Left ventricle myocardium inferior (tissue), 1 donor: ENCODE results near the gene RAB1A. TPM values are rescaled to one million over a fixed set of nuclear protein-coding genes. Genes with fewer than 3 reads are reported as not detected.
"Not testable (repeated sequence)": the region's sequence is repeated elsewhere in the genome, so short reads cannot be mapped to it uniquely, and the experiment has no call there.

ENCODE experiments used
- DNase-seq: peaks from one replicate; pipeline ENCODE4 v3.0.0-alpha.2; 2020
- H3K27ac ChIP-seq: fragments of 200-600 bp; replicated peaks from 2 replicates; pipeline ENCODE4 v1.8.0; 2021
- H3K27me3 ChIP-seq: fragments of 200-600 bp; 2 replicates; pipeline ENCODE4 v1.8.0; 2021; ENCODE audit warnings: low read depth
- H3K36me3 ChIP-seq: fragments of 200-600 bp; 2 replicates; pipeline ENCODE4 v1.8.0; 2021
- H3K4me1 ChIP-seq: fragments of 200-600 bp; 2 replicates; pipeline ENCODE4 v1.8.0; 2021
- H3K4me3 ChIP-seq: fragments of 200-600 bp; 2 replicates; pipeline ENCODE4 v1.8.0; 2021; ENCODE audit warnings: mild to moderate bottlenecking, moderate library complexity
- H3K9me3 ChIP-seq: fragments of 200-600 bp; replicated peaks from 2 replicates; pipeline ENCODE4 v1.8.0; 2021
- CTCF ChIP-seq: fragments of 200-600 bp; IDR thresholded peaks from 2 replicates; pipeline ENCODE4 v1.8.0; 2021; ENCODE audit warnings: antibody characterized with exemption, mild to moderate bottlenecking, borderline replicate concordance
- intact Hi-C: fragments of 100-400 bp; cut with micrococcal nuclease; formaldehyde crosslinking; loops from one replicate; pipeline ENCODE4 v1.11.0; 2022
- long read RNA-seq: library from polyadenylated mRNA; unstranded; transcript quantifications from one replicate; pipeline ENCODE4 v2.0.0, GENCODE V29; 2021
- total RNA-seq: library from RNA; stranded (reverse); fragmentation: NEBNext Ultra II Directional; extraction: Animal tissue kit (Norgen Biotek cat#: 25700); gene quantifications from one replicate; pipeline ENCODE4 v1.2.1, GENCODE V29; 2021
- donor health status: DM: no; HTN: yes; CAD: no; lungs with severe emphysema.

Gene RAB1A
- 115 TPM for total RNA-seq
- long read RNA-seq, transcript RAB1A-203 (6 exons, 2,447 nt), result major isoform, 103 of 115 reads
- long read RNA-seq, partial matches to known transcripts, result 1 of 115 reads
- long read RNA-seq, other reads (novel, unspliced or antisense), result 11 of 115 reads

- Histone ChIP-seq H3K27me3 (no peaks in the 10 kb centered on the region), H3K4me1 (peaks cover 61% of the 10 kb centered on the region), H3K27ac (peak within 1 kb of the TSS; percentile 97), H3K9me3 (no peaks in the 10 kb centered on the region), H3K36me3 (no peaks in the 10 kb centered on the region), H3K4me3 (peak within 1 kb of the TSS; percentile 93)
- TF ChIP-seq CTCF, result peak; percentile 61
- DNase-seq, result peak; percentile 100
- intact Hi-C loops, result loop anchor here (5.0 kb wide), 1 partner anchor 58 kb away; no protein-coding TSS in a partner anchor
Measured at GRCh38 chr2:65129826-65130663, at the start of gene RAB1A. Gene RAB1A (minus strand): TSS chr2:65130106. CDS start chr2:65129915, 191 bp downstream.

- Histone ChIP-seq H3K36me3 (no peaks in the 10 kb centered on the region), H3K9me3 (no peaks in the 10 kb centered on the region), H3K4me3 (no peak overlapping the region), H3K4me1 (no peaks in the 10 kb centered on the region), H3K27me3 (peaks cover 6% of the 10 kb centered on the region), H3K27ac (no peak overlapping the region)
- intact Hi-C loops, result loop anchor here (10.0 kb wide), 1 partner anchor 253 kb away; no protein-coding TSS in a partner anchor
- no peak for TF ChIP-seq CTCF
- no peak for DNase-seq
Measured at GRCh38 chr2:65177751-65178442, 48.0 kb upstream of the RAB1A start.

- Histone ChIP-seq H3K27me3 (peaks cover 6% of the 10 kb centered on the region), H3K4me1 (no peaks in the 10 kb centered on the region), H3K27ac (no peak overlapping the region), H3K4me3 (no peak overlapping the region), H3K36me3 (no peaks in the 10 kb centered on the region), H3K9me3 (no peaks in the 10 kb centered on the region)
- no peak for DNase-seq
- intact Hi-C loops, result loop anchor here (10.0 kb wide), 1 partner anchor 251 kb away; no protein-coding TSS in a partner anchor
- no peak for TF ChIP-seq CTCF
Measured at GRCh38 chr2:65175894-65176530, 46.1 kb upstream of the RAB1A start.

GRCh38 chr2:65174031-65174430 lies 44.1 kb upstream of the RAB1A start:
- not testable (repeated sequence) for H3K27me3 ChIP-seq, H3K4me3 ChIP-seq, H3K4me1 ChIP-seq, H3K27ac ChIP-seq, H3K36me3 ChIP-seq, DNase-seq, H3K9me3 ChIP-seq
- intact Hi-C loops, result loop anchor here (10.0 kb wide), 1 partner anchor 249 kb away; no protein-coding TSS in a partner anchor

GRCh38 chr2:65172994-65173790 lies 43.3 kb upstream of the RAB1A start:
- TF ChIP-seq CTCF, result no peak
- Histone ChIP-seq H3K4me1 (no peaks in the 10 kb centered on the region), H3K27ac (no peak overlapping the region), H3K27me3 (peaks cover 6% of the 10 kb centered on the region), H3K36me3 (no peaks in the 10 kb centered on the region), H3K4me3 (no peak overlapping the region), H3K9me3 (no peaks in the 10 kb centered on the region)
- no peak for DNase-seq
- intact Hi-C loops, result loop anchor here (10.0 kb wide), 1 partner anchor 248 kb away; no protein-coding TSS in a partner anchor

GRCh38 chr2:65170611-65171477 lies 40.9 kb upstream of the RAB1A start:
- DNase-seq, H3K4me3 ChIP-seq, H3K27me3 ChIP-seq, H3K36me3 ChIP-seq, H3K27ac ChIP-seq, H3K4me1 ChIP-seq, H3K9me3 ChIP-seq: not testable (repeated sequence)
- intact Hi-C loops, result loop anchor here (10.0 kb wide), 1 partner anchor 246 kb away; no protein-coding TSS in a partner anchor
